GM06990 (cell line): ENCODE measurements around the gene TMPRSS11E.

Source experiments
- DNase-seq: peaks from one replicate; pipeline ENCODE4 v3.0.0-alpha.2; 2011; ENCODE audit not compliant: insufficient read length; ENCODE audit errors: extremely low read depth
- H3K27me3 ChIP-seq: replicated peaks from 2 replicates; pipeline ENCODE4 v1.6.0; 2011; ENCODE audit warnings: low read length; ENCODE audit not compliant: control insufficient read depth, insufficient read depth
- H3K36me3 ChIP-seq: 2 replicates; pipeline ENCODE4 v1.5.1; 2011; ENCODE audit warnings: low read length; ENCODE audit not compliant: control insufficient read depth, insufficient read depth
- H3K4me3 ChIP-seq: replicated peaks from 2 replicates; pipeline ENCODE4 v1.5.1; 2011; ENCODE audit warnings: low read depth, mild to moderate bottlenecking, control low read depth, low read length
- TF ChIP-seq, protein P1 (sequence below): IDR thresholded peaks from 2 replicates; pipeline ENCODE4 v1.5.1; 2011; ENCODE audit warnings: low read length, control low read depth, mild to moderate bottlenecking, inconsistent platforms; ENCODE audit not compliant: insufficient read depth, poor library complexity, severe bottlenecking

The TMPRSS11E gene

DNA sequence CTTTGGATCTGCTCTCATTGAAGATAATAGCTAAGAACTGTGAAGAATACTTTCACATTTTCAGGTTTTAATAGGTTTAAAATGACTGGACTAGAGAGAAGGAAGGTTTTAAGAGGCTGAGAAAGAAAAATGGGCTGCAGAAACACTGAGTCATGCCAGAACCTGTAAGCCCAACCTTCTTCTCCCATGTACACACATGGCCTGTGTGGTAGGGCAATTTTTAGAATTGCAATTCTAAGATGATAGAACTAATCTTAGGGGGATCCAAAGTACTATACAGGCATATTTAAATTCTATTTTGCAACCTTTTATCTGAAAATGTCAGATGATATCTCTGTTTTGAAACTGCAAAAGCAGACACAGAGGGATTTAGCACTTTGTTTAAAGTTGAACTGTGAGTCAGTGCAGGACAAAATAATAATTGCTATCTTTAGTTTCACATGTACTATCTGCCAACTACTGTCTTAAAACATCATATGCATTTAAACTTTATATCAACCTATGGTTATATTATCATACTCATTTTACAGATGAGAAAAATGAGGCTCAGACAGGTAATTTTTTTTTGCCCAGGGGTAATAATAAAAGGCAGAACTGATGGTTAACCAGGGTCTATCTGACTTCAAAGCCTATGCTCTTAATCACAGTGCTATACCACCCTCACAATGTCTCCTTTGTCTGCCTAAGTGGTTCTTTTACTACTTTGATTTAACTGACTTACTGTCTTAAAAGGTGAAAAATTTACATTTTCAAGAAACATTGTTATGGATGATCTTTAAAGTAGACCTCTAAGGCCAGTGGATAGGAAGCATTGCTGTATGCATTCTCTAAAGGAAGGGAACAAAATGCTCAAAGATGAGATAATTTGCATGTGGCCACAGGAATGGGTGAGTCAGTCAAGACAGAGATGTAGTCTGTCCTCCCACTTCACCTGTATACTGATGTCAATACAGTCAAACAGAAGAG is 4.3 kb downstream of the TMPRSS11E start:
- H3K4me3 ChIP-seq: no peak overlapping the region
- TF ChIP-seq, protein P1, sequence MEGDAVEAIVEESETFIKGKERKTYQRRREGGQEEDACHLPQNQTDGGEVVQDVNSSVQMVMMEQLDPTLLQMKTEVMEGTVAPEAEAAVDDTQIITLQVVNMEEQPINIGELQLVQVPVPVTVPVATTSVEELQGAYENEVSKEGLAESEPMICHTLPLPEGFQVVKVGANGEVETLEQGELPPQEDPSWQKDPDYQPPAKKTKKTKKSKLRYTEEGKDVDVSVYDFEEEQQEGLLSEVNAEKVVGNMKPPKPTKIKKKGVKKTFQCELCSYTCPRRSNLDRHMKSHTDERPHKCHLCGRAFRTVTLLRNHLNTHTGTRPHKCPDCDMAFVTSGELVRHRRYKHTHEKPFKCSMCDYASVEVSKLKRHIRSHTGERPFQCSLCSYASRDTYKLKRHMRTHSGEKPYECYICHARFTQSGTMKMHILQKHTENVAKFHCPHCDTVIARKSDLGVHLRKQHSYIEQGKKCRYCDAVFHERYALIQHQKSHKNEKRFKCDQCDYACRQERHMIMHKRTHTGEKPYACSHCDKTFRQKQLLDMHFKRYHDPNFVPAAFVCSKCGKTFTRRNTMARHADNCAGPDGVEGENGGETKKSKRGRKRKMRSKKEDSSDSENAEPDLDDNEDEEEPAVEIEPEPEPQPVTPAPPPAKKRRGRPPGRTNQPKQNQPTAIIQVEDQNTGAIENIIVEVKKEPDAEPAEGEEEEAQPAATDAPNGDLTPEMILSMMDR: no peak
- DNase-seq: no peak
- no peaks in the 10 kb centered on the region for H3K27me3 ChIP-seq
- H3K36me3 ChIP-seq: no peaks in the 10 kb centered on the region

DNA sequence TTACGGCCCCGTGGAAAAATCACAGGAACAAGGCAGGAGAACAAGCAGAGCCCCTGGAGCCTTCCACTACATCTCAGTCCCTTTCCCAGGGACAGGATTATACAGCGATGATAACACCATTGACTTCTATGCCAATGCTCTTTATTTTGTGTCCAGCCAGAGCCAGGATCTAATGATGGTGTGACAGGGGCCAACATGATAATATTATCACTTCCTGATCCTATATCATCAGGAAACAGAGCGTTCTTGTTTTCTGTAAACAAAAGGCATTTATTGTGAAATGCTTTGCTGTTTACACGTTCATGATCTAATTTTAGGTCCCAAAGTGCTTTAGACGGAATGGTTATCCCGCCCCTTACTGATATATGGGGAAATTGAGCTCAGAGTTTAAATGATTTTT is 12.8 kb downstream of the TMPRSS11E start:
- DNase-seq: no peak
- Histone ChIP-seq H3K36me3 (no peaks in the 10 kb centered on the region), H3K4me3 (no peak overlapping the region), H3K27me3 (no peaks in the 10 kb centered on the region)
- TF ChIP-seq, protein P1: no peak

DNA sequence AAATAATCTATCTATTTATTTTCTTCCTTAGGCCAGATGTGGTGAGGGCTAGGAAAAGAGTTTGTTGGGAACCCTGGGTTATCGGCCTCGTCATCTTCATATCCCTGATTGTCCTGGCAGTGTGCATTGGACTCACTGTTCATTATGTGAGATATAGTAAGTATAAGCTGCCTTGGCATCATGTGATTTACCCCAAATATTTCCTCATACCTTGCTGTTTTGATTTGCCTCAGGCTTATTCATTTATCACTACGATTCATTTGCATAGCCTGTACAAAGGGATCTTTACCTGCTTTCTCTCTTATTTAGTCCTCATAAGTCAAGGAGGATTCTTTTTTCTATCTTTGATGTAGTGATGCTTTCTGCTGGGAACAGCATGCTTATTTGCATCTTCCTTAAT is 14.5 kb downstream of the TMPRSS11E start:
- no peaks in the 10 kb centered on the region for H3K27me3 ChIP-seq
- TF ChIP-seq, protein P1: no peak

DNA sequence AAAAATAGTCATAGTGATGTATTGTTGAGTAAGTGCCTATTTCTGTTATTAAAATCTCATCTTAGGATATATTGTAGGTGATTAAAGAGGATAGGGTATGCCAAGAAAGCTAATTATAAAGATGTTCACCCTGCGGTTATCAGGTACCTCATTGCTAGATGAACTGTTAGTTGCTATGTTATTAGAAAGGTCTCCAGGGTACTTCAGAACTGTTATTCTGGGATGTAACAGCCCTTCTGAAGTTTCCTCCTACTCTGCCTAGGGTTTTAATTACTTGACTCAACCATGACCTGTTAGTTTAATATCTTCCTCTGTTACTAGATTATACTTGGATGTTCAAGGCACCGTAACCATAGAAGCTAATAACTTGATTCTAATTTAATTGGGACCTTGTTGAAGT is 15.4 kb downstream of the TMPRSS11E start:
- no peaks in the 10 kb centered on the region for H3K27me3 ChIP-seq
- TF ChIP-seq, protein P1: no peak
- H3K36me3 ChIP-seq: no peaks in the 10 kb centered on the region
- DNase-seq: no peak
- no peak overlapping the region for H3K4me3 ChIP-seq

More for the DNA sequence above, 14.5 kb downstream of the TMPRSS11E start:
- Histone ChIP-seq H3K4me3 (no peak overlapping the region), H3K36me3 (no peaks in the 10 kb centered on the region)
- no peak for DNase-seq

DNA sequence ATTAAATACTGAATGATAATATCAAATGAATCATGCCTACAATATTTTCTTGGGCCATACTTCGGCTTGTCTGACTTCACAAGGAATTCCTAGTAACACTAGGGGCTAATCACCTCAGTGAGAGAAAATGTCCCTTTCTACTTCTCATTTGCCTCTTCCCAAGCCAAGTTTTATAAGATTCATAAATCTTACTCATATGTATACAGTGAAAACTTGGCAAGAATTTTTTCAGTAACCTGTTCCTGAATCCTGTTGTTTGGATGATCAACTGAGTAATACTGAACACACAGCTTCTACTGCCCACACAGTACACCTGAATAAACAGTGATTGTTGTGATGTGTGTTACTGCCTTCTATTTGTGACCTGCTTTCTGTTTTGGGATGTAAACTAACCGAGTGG is 16.5 kb downstream of the TMPRSS11E start:
- H3K36me3 ChIP-seq: no peaks in the 10 kb centered on the region
- TF ChIP-seq, protein P1: no peak
- no peak overlapping the region for H3K4me3 ChIP-seq
- H3K27me3 ChIP-seq: no peaks in the 10 kb centered on the region
- no peak for DNase-seq
